Progenitor cell of endocrine pancreas (in vitro differentiated cells): ENCODE measurements around the gene SLC52A1. TPM values are rescaled to one million over a fixed set of nuclear protein-coding genes. Genes with fewer than 3 reads are reported as not detected.

Experiments used
- DNase-seq: peaks from one replicate; pipeline ENCODE4 v3.0.0; 2021; ENCODE audit warnings: low spot score; ENCODE audit not compliant: unreplicated experiment
- H3K27ac Mint-ChIP-seq: 2 replicates; pipeline ENCODE4 v1.8.0; 2021; ENCODE audit warnings: mild to moderate bottlenecking, moderate library complexity, mixed read lengths
- H3K27me3 Mint-ChIP-seq: 2 replicates; pipeline ENCODE4 v1.8.0; 2021; ENCODE audit warnings: mixed read lengths
- H3K36me3 Mint-ChIP-seq: 2 replicates; pipeline ENCODE4 v1.8.0; 2022; ENCODE audit warnings: mixed read lengths; ENCODE audit not compliant: insufficient read depth
- H3K4me1 Mint-ChIP-seq: 2 replicates; pipeline ENCODE4 v1.8.0; 2021; ENCODE audit warnings: low read depth, mixed read lengths
- H3K4me3 Mint-ChIP-seq: 2 replicates; pipeline ENCODE4 v1.8.0; 2021; ENCODE audit warnings: low read depth, mild to moderate bottlenecking, moderate library complexity, mixed read lengths
- H3K9me3 Mint-ChIP-seq: 2 replicates; pipeline ENCODE4 v1.8.0; 2021; ENCODE audit warnings: low read depth, mixed read lengths
- CTCF ChIP-seq: fragments of 200-600 bp; sonication (generic); IDR thresholded peaks from one replicate; pipeline ENCODE4 v1.5.0; 2021; ENCODE audit warnings: antibody characterized with exemption, mild to moderate bottlenecking; ENCODE audit not compliant: unreplicated experiment
- total RNA-seq: library from RNA; stranded (reverse); gene quantifications from 2 replicates; pipeline ENCODE4 v1.2.1, GENCODE V29; 2021

Gene SLC52A1
- total RNA-seq, 1 donor from 2014 or later, result not detected

- no peak overlapping the region for H3K27ac Mint-ChIP-seq
- peaks cover 31% of the 10 kb centered on the region for H3K36me3 Mint-ChIP-seq
- TF ChIP-seq CTCF, result no peak
Measured at GRCh38 chr17:5011928-5012327, 23.3 kb downstream of the SLC52A1 start.

GRCh38 chr17:5003214-5003867, 31.9 kb downstream of the SLC52A1 start:
- Mint-ChIP-seq H3K27ac (no peak overlapping the region), H3K9me3 (no peaks in the 10 kb centered on the region), H3K4me3 (no peak overlapping the region), H3K4me1 (peaks cover 10% of the 10 kb centered on the region), H3K27me3 (no peaks in the 10 kb centered on the region), H3K36me3 (peaks cover 41% of the 10 kb centered on the region)
- TF ChIP-seq CTCF, result no peak
- no peak for DNase-seq

More at GRCh38 chr17:5011928-5012327, 23.3 kb downstream of the SLC52A1 start:
- DNase-seq, result no peak
- Mint-ChIP-seq H3K4me3 (no peak overlapping the region), H3K4me1 (no peaks in the 10 kb centered on the region), H3K9me3 (no peaks in the 10 kb centered on the region), H3K27me3 (no peaks in the 10 kb centered on the region)

DNA sequence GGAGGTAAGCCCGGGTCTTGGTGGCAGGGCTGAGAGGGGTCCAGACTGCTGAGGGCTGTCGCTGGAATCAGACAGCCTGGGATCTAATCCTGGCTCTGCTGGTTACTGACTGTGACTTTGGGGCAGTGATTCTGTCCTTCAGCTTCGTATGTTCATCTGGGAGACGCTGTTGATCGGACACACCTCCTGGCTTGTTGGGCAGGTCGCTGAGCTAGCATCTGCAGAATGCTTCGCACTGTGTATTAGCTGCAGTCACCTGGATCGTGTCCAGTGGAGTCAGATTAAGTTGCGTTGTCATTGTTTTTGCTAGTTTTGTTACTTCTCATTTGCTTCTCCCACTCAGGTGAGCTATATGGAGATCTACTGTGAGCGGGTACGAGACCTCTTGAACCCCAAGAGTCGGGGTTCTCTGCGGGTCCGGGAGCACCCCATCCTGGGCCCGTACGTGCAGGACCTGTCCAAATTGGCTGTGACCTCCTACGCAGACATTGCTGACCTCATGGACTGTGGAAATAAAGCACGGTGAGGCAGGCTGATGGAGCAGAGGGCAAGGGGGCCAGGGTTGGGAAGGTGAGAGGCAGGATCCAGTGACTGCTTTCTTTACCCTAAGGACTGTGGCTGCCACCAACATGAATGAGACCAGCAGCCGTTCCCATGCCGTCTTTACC, 33.0 kb downstream of the SLC52A1 start:
- peaks cover 32% of the 10 kb centered on the region for H3K36me3 Mint-ChIP-seq
- TF ChIP-seq CTCF, result no peak
- H3K4me1 Mint-ChIP-seq, result peaks cover 10% of the 10 kb centered on the region
- H3K4me3 Mint-ChIP-seq, result no peak overlapping the region
- no peaks in the 10 kb centered on the region for H3K9me3 Mint-ChIP-seq
- no peak for DNase-seq
- no peaks in the 10 kb centered on the region for H3K27me3 Mint-ChIP-seq
- H3K27ac Mint-ChIP-seq, result no peak overlapping the region

DNA sequence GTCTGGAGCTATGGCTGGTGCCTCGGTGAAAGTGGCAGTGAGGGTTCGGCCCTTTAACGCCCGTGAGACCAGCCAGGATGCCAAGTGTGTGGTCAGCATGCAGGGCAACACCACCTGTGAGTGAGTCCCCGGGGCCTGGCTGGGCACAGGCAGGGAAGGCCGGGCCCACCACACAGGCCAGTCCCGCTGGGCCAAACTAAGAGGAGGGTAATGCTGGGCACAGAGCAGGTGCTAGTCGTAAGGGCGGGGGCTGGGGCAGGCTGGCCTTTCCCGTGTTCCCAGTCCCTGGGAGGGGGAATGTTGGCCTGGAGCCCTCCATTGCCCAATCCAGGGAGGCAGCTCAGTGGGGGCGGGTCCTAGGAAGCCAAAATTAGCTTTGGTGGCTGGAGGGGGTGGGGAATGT, 35.0 kb downstream of the SLC52A1 start:
- H3K27me3 Mint-ChIP-seq, result peaks cover 1% of the 10 kb centered on the region
- peak overlapping the region; percentile 87 for H3K4me3 Mint-ChIP-seq
- no peak for DNase-seq
- H3K4me1 Mint-ChIP-seq, result peaks cover 13% of the 10 kb centered on the region
- no peak overlapping the region for H3K27ac Mint-ChIP-seq
- TF ChIP-seq CTCF, result no peak
- no peaks in the 10 kb centered on the region for H3K9me3 Mint-ChIP-seq
- H3K36me3 Mint-ChIP-seq, result peaks cover 24% of the 10 kb centered on the region

DNA sequence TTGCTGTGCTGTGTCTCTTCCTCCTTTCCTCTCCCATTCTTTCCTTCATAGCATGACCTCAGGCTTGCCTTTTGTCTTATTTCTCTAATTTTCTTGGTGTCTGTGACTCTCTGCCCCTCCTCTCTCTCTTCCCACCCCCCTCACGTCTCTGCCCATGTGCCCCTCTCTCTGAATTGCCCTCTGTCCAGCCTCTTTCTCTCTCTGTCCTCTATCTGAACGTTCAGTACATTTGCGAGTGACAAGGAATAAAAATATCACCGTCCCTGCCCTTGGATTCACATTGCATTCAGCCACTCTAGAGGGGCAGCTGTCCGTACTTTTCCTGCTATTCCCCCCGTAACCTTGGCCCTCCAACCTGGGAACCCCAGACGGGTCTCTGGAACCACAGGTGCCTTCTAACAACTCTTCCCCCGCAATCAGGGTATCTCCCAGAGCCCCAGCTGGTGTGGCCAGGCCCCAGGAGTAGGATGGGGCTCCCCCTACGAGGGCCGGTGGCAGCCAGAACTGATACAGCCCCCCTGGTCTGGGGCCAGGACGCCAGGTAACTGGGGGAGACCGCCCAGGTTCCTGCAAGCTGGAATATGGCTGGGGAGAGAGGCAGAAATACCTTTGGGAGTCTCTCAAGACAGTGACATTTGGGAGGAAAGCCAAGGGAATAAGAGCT, 35.7 kb downstream of the SLC52A1 start:
- Mint-ChIP-seq H3K4me3 (peak overlapping the region; percentile 87), H3K36me3 (peaks cover 18% of the 10 kb centered on the region), H3K27ac (peak overlapping the region; percentile 10), H3K4me1 (peaks cover 13% of the 10 kb centered on the region), H3K9me3 (no peaks in the 10 kb centered on the region), H3K27me3 (peaks cover 8% of the 10 kb centered on the region)
- TF ChIP-seq CTCF, result no peak
- DNase-seq, result no peak
